HL-60 (cell line): Measurements from ENCODE around the gene PROSER2.

Source experiments
- DNase-seq, 2 experiments: peaks; one replicate each; pipeline ENCODE4 v3.0.0-alpha.2; 2010 to 2020; ENCODE audit warnings: low read depth in 1 of 2, low spot score in 1 of 2
- H3K27ac ChIP-seq: fragments of 250-450 bp; sonication (Bioruptor Pico); replicated peaks from 2 replicates; pipeline ENCODE4 v1.5.1; 2020; ENCODE audit warnings: mild to moderate bottlenecking, moderate library complexity
- H3K27me3 ChIP-seq: fragments of 250-450 bp; sonication (Bioruptor Pico); 2 replicates; pipeline ENCODE4 v1.5.1; 2021; ENCODE audit warnings: mild to moderate bottlenecking, moderate library complexity; ENCODE audit not compliant: insufficient read depth, poor library complexity, severe bottlenecking
- H3K4me3 ChIP-seq: replicated peaks from 2 replicates; pipeline ENCODE4 v1.5.1; 2011; ENCODE audit warnings: mild to moderate bottlenecking, control low read depth, low read length; ENCODE audit not compliant: insufficient read depth
- CTCF ChIP-seq: IDR thresholded peaks from one replicate; pipeline ENCODE4 v1.5.1; 2011; ENCODE audit warnings: low read length, control low read depth, inconsistent platforms; ENCODE audit not compliant: insufficient read depth
- GABPA ChIP-seq: IDR thresholded peaks from 2 replicates; pipeline ENCODE4 v1.6.1; 2012; ENCODE audit warnings: low read depth
- POLR2AphosphoS5 ChIP-seq: IDR thresholded peaks from 2 replicates; pipeline ENCODE4 v1.6.1; 2012; ENCODE audit warnings: low read depth
- REST ChIP-seq: IDR thresholded peaks from 2 replicates; pipeline ENCODE4 v1.6.1; 2012; ENCODE audit warnings: low read depth; ENCODE audit not compliant: insufficient replicate concordance
- SPI1 ChIP-seq: IDR thresholded peaks from 2 replicates; pipeline ENCODE4 v1.6.1; 2012; ENCODE audit warnings: low read depth, mild to moderate bottlenecking, borderline replicate concordance

Gene PROSER2

GRCh38 chr10:11835061-11835460 lies 11.9 kb downstream of the PROSER2 start:
- TF ChIP-seq SPI1 (no peak), POLR2AphosphoS5 (no peak), CTCF (no peak), GABPA (no peak), REST (no peak)
- Histone ChIP-seq H3K27ac (no peak overlapping the region), H3K27me3 (no peaks in the 10 kb centered on the region), H3K4me3 (no peak overlapping the region)
- DNase-seq = no peak

GRCh38 chr10:11835704-11836103 lies 12.5 kb downstream of the PROSER2 start:
- no peak overlapping the region for H3K27ac ChIP-seq
- no peaks in the 10 kb centered on the region for H3K27me3 ChIP-seq
- no peak for DNase-seq
- no peak overlapping the region for H3K4me3 ChIP-seq
- TF ChIP-seq CTCF = no peak
- TF ChIP-seq SPI1 = no peak
- no peak for TF ChIP-seq GABPA
- no peak for TF ChIP-seq REST
- no peak for TF ChIP-seq POLR2AphosphoS5

- no peak for DNase-seq
- no peak for TF ChIP-seq CTCF
- no peak for TF ChIP-seq GABPA
- TF ChIP-seq SPI1 = no peak
- no peak for TF ChIP-seq POLR2AphosphoS5
- TF ChIP-seq REST = no peak
- H3K27ac ChIP-seq = no peak overlapping the region
- no peaks in the 10 kb centered on the region for H3K27me3 ChIP-seq
- H3K4me3 ChIP-seq = no peak overlapping the region
Observed at GRCh38 chr10:11837372-11838161, 14.4 kb downstream of the PROSER2 start.
